Endothelial cell (in vitro differentiated cells): ENCODE data around the gene TRIM40. TPM values are rescaled to one million over a fixed set of nuclear protein-coding genes. Genes with fewer than 3 reads are reported as not detected.

Experiments
- DNase-seq: peaks from one replicate; pipeline ENCODE4 v3.0.0; 2021; ENCODE audit warnings: low spot score
- H3K27ac Mint-ChIP-seq: one replicate; pipeline ENCODE4 v1.8.0; 2021; ENCODE audit warnings: mixed read lengths, inconsistent platforms; ENCODE audit not compliant: unreplicated experiment
- H3K27me3 Mint-ChIP-seq: one replicate; pipeline ENCODE4 v1.8.0; 2021; ENCODE audit warnings: mild to moderate bottlenecking, moderate library complexity, mixed read lengths, inconsistent platforms; ENCODE audit not compliant: unreplicated experiment
- H3K36me3 Mint-ChIP-seq: one replicate; pipeline ENCODE4 v1.8.0; 2021; ENCODE audit warnings: mild to moderate bottlenecking, low read depth, mixed read lengths, inconsistent platforms; ENCODE audit not compliant: unreplicated experiment
- H3K4me1 Mint-ChIP-seq: one replicate; pipeline ENCODE4 v1.8.0; 2021; ENCODE audit warnings: mild to moderate bottlenecking, mixed read lengths, inconsistent platforms; ENCODE audit not compliant: unreplicated experiment
- H3K4me3 Mint-ChIP-seq: one replicate; pipeline ENCODE4 v1.8.0; 2021; ENCODE audit warnings: mild to moderate bottlenecking, mixed read lengths, inconsistent platforms; ENCODE audit not compliant: unreplicated experiment
- H3K9me3 Mint-ChIP-seq: one replicate; pipeline ENCODE4 v1.8.0; 2021; ENCODE audit warnings: mixed read lengths, inconsistent platforms; ENCODE audit not compliant: unreplicated experiment
- CTCF ChIP-seq: fragments of 200-600 bp; sonication (generic); IDR thresholded peaks from one replicate; pipeline ENCODE4 v1.5.0; 2021; ENCODE audit warnings: antibody characterized with exemption; ENCODE audit not compliant: unreplicated experiment
- total RNA-seq: library from RNA; stranded (reverse); fragmentation: NEBNext Ultra II Directional; extraction: Animal tissue kit (Norgen Biotek cat#: 25700); gene quantifications from one replicate; pipeline ENCODE4 v1.2.1, GENCODE V29; 2021; ENCODE audit not compliant: unreplicated experiment

The TRIM40 gene
- total RNA-seq, 1 donor from 2014 or later, result not detected

GRCh38 chr6:30142665-30143064 lies 6.7 kb downstream of the TRIM40 start:
- peaks cover 5% of the 10 kb centered on the region for H3K27me3 Mint-ChIP-seq
- H3K36me3 Mint-ChIP-seq, result no peaks in the 10 kb centered on the region
- DNase-seq, result no peak
- H3K4me3 Mint-ChIP-seq, result no peak overlapping the region
- no peak for TF ChIP-seq CTCF
- H3K27ac Mint-ChIP-seq, result no peak overlapping the region
- no peaks in the 10 kb centered on the region for H3K9me3 Mint-ChIP-seq
- no peaks in the 10 kb centered on the region for H3K4me1 Mint-ChIP-seq

GRCh38 chr6:30143780-30144179 lies 7.8 kb downstream of the TRIM40 start:
- Mint-ChIP-seq H3K4me1 (no peaks in the 10 kb centered on the region), H3K9me3 (no peaks in the 10 kb centered on the region), H3K36me3 (no peaks in the 10 kb centered on the region), H3K27ac (no peak overlapping the region), H3K27me3 (peaks cover 7% of the 10 kb centered on the region), H3K4me3 (no peak overlapping the region)
- DNase-seq, result no peak
- TF ChIP-seq CTCF, result no peak

- Mint-ChIP-seq H3K9me3 (no peaks in the 10 kb centered on the region), H3K4me3 (no peak overlapping the region), H3K36me3 (no peaks in the 10 kb centered on the region), H3K27ac (no peak overlapping the region), H3K4me1 (no peaks in the 10 kb centered on the region), H3K27me3 (peaks cover 7% of the 10 kb centered on the region)
- no peak for TF ChIP-seq CTCF
- no peak for DNase-seq
Observed at GRCh38 chr6:30144811-30145210, 8.9 kb downstream of the TRIM40 start.

GRCh38 chr6:30145818-30146217 lies 9.9 kb downstream of the TRIM40 start:
- Mint-ChIP-seq H3K4me3 (no peak overlapping the region), H3K36me3 (no peaks in the 10 kb centered on the region), H3K27ac (no peak overlapping the region), H3K27me3 (peaks cover 7% of the 10 kb centered on the region), H3K4me1 (no peaks in the 10 kb centered on the region), H3K9me3 (no peaks in the 10 kb centered on the region)
- DNase-seq, result no peak
- no peak for TF ChIP-seq CTCF

GRCh38 chr6:30147096-30147495 lies 11.2 kb downstream of the TRIM40 start:
- Mint-ChIP-seq H3K36me3 (no peaks in the 10 kb centered on the region), H3K4me1 (no peaks in the 10 kb centered on the region), H3K27me3 (peaks cover 4% of the 10 kb centered on the region), H3K27ac (no peak overlapping the region), H3K9me3 (no peaks in the 10 kb centered on the region), H3K4me3 (no peak overlapping the region)
- TF ChIP-seq CTCF, result no peak
- no peak for DNase-seq
